Mucosa of rectum (tissue), 2 donors: Measurements from ENCODE around the gene TIMM17B.

ENCODE experiments used
- H3K27ac ChIP-seq, 2 donors: one replicate each; pipeline ENCODE4 v1.7.0; 2013; ENCODE audit warnings: inconsistent platforms in 2 of 2, low read depth in 2 of 2, low read length in 2 of 2
- H3K27me3 ChIP-seq, 2 donors: one replicate each; pipeline ENCODE4 v1.7.0; 2013; ENCODE audit warnings: low read length in 2 of 2; ENCODE audit not compliant: control insufficient read depth in 2 of 2, insufficient read depth in 2 of 2
- H3K36me3 ChIP-seq, 2 donors: one replicate each; pipeline ENCODE4 v1.7.0; 2013; ENCODE audit warnings: low read length in 2 of 2; ENCODE audit not compliant: control insufficient read depth in 2 of 2, insufficient read depth in 2 of 2
- H3K4me1 ChIP-seq, 2 donors: one replicate each; pipeline ENCODE4 v1.7.0; 2013; ENCODE audit warnings: low read length in 2 of 2, mild to moderate bottlenecking in 1 of 2; ENCODE audit not compliant: control insufficient read depth in 2 of 2, insufficient read depth in 2 of 2
- H3K4me3 ChIP-seq, 2 donors: one replicate each; pipeline ENCODE4 v1.7.0; 2013; ENCODE audit warnings: low read length in 2 of 2
- H3K9ac ChIP-seq, 2 donors: one replicate each; pipeline ENCODE4 v1.7.0; 2013; ENCODE audit warnings: low read length in 2 of 2, low read depth in 1 of 2, mild to moderate bottlenecking in 1 of 2
- H3K9me3 ChIP-seq, 2 donors: one replicate each; pipeline ENCODE4 v1.7.0; 2013; ENCODE audit warnings: low read length in 2 of 2; ENCODE audit not compliant: control insufficient read depth in 2 of 2
- donor health status: healthy.
- donor health status: Normal muscosa, but diverticular disease.

Gene TIMM17B

GRCh38 chrX:48918643-48919340 lies 21.2 kb upstream of the TIMM17B start, which contains the start of gene PIM2:
Gene PIM2 (minus strand): TSS chrX:48919024. CDS start chrX:48918834, 190 bp downstream.
- peak within 1 kb of the TSS; percentile 58 to 61 for H3K9ac ChIP-seq
- H3K27ac ChIP-seq, result peak within 1 kb of the TSS; percentile 55 to 80
- H3K4me1 ChIP-seq, result peaks cover 0 to 7% of the 10 kb centered on the region in 2 donors
- peak within 1 kb of the TSS; percentile 48 to 77 for H3K4me3 ChIP-seq
- no peaks in the 10 kb centered on the region for H3K27me3 ChIP-seq
- peaks cover 15 to 27% of the 10 kb centered on the region in 2 donors for H3K36me3 ChIP-seq
- H3K9me3 ChIP-seq, result no peaks in the 10 kb centered on the region

GRCh38 chrX:48918301-48918642 lies 20.7 kb upstream of the TIMM17B start:
- Histone ChIP-seq H3K9ac (peak overlapping the region; percentile 58 to 61), H3K27me3 (no peaks in the 10 kb centered on the region), H3K27ac (peak overlapping the region; percentile 55 to 79), H3K4me3 (peak overlapping the region; percentile 48 to 77), H3K9me3 (no peaks in the 10 kb centered on the region), H3K36me3 (peaks cover 10 to 22% of the 10 kb centered on the region in 2 donors), H3K4me1 (peaks cover 0 to 7% of the 10 kb centered on the region in 2 donors)

GRCh38 chrX:48917139-48918001 lies 19.8 kb upstream of the TIMM17B start:
- Histone ChIP-seq H3K9me3 (no peaks in the 10 kb centered on the region), H3K4me3 (peak overlapping the region; percentile 48 to 77), H3K27me3 (no peaks in the 10 kb centered on the region), H3K4me1 (peaks cover 5 to 12% of the 10 kb centered on the region in 2 donors), H3K27ac (peak overlapping the region; percentile 19 to 62), H3K9ac (peak overlapping the region; percentile 21 to 35), H3K36me3 (peaks cover 9 to 16% of the 10 kb centered on the region in 2 donors)

- Histone ChIP-seq H3K9ac (no peak overlapping the region), H3K36me3 (peaks cover 9 to 13% of the 10 kb centered on the region in 2 donors), H3K4me3 (peak overlapping the region in 1 of 2 donors; percentile 35), H3K9me3 (no peaks in the 10 kb centered on the region), H3K4me1 (peaks cover 5 to 21% of the 10 kb centered on the region in 2 donors), H3K27me3 (no peaks in the 10 kb centered on the region), H3K27ac (no peak overlapping the region)
Observed at GRCh38 chrX:48914593-48915493, 17.3 kb upstream of the TIMM17B start.

GRCh38 chrX:48913605-48914366 lies 16.2 kb upstream of the TIMM17B start:
- Histone ChIP-seq H3K9me3 (no peaks in the 10 kb centered on the region), H3K4me3 (no peak overlapping the region), H3K27ac (no peak overlapping the region), H3K4me1 (peaks cover 5 to 17% of the 10 kb centered on the region in 2 donors), H3K36me3 (peaks cover 9 to 13% of the 10 kb centered on the region in 2 donors), H3K9ac (no peak overlapping the region), H3K27me3 (no peaks in the 10 kb centered on the region)

- H3K4me3 ChIP-seq, result peak within 1 kb of the TSS; percentile 78 to 89
Observed at GRCh38 chrX:48911412-48912182, 14.0 kb upstream of the TIMM17B start, which contains the start of gene SLC35A2. Gene SLC35A2 (minus strand): TSS chrX:48911646. CDS start chrX:48911636, 10 bp downstream.

GRCh38 chrX:48910926-48911411 lies 13.4 kb upstream of the TIMM17B start:
- H3K4me3 ChIP-seq, result peak overlapping the region; percentile 78 to 89
- H3K4me1 ChIP-seq, result peaks cover 5 to 17% of the 10 kb centered on the region in 2 donors
- peak overlapping the region; percentile 69 to 74 for H3K9ac ChIP-seq
- H3K27me3 ChIP-seq, result no peaks in the 10 kb centered on the region
- peak overlapping the region; percentile 86 to 87 for H3K27ac ChIP-seq
- H3K36me3 ChIP-seq, result peaks cover 13 to 14% of the 10 kb centered on the region in 2 donors
- H3K9me3 ChIP-seq, result no peaks in the 10 kb centered on the region

More at GRCh38 chrX:48911412-48912182, 14.0 kb upstream of the TIMM17B start, which contains the start of gene SLC35A2:
- H3K27me3 ChIP-seq, result no peaks in the 10 kb centered on the region
- peak within 1 kb of the TSS; percentile 86 to 87 for H3K27ac ChIP-seq
- no peaks in the 10 kb centered on the region for H3K9me3 ChIP-seq
- peaks cover 13 to 14% of the 10 kb centered on the region in 2 donors for H3K36me3 ChIP-seq
- H3K9ac ChIP-seq, result peak within 1 kb of the TSS; percentile 69 to 74
- H3K4me1 ChIP-seq, result peaks cover 5 to 17% of the 10 kb centered on the region in 2 donors

GRCh38 chrX:48909703-48910294 lies 12.2 kb upstream of the TIMM17B start:
- Histone ChIP-seq H3K36me3 (peaks cover 7 to 10% of the 10 kb centered on the region in 2 donors), H3K9me3 (no peaks in the 10 kb centered on the region), H3K9ac (no peak overlapping the region), H3K27ac (no peak overlapping the region), H3K4me3 (no peak overlapping the region), H3K27me3 (no peaks in the 10 kb centered on the region), H3K4me1 (peaks cover 5 to 17% of the 10 kb centered on the region in 2 donors)
